Nephron progenitor cell (in vitro differentiated cells): ENCODE data around the gene MOV10L1.

Experiments used
- DNase-seq: peaks from one replicate; pipeline ENCODE4 v3.0.0; 2021
- H3K27ac Mint-ChIP-seq: 2 replicates; pipeline ENCODE4 v1.8.0; 2021; ENCODE audit warnings: mild to moderate bottlenecking, moderate library complexity, mixed read lengths
- H3K27me3 Mint-ChIP-seq: 2 replicates; pipeline ENCODE4 v1.8.0; 2021; ENCODE audit warnings: mild to moderate bottlenecking, low read depth, mixed read lengths; ENCODE audit not compliant: poor library complexity
- H3K36me3 Mint-ChIP-seq: 2 replicates; pipeline ENCODE4 v1.8.0; 2021; ENCODE audit warnings: low read depth, mixed read lengths
- H3K4me1 Mint-ChIP-seq: 2 replicates; pipeline ENCODE4 v1.8.0; 2021; ENCODE audit warnings: mixed read lengths
- H3K4me3 Mint-ChIP-seq: 2 replicates; pipeline ENCODE4 v1.8.0; 2021; ENCODE audit warnings: mild to moderate bottlenecking, moderate library complexity, mixed read lengths
- H3K9me3 Mint-ChIP-seq: 2 replicates; pipeline ENCODE4 v1.8.0; 2021; ENCODE audit warnings: mild to moderate bottlenecking, moderate library complexity, mixed read lengths
- TF ChIP-seq, protein P1 (sequence below): fragments of 200-600 bp; sonication (generic); IDR thresholded peaks from 2 replicates; pipeline ENCODE4 v1.5.0; 2021; ENCODE audit warnings: antibody characterized with exemption

The MOV10L1 gene

GRCh38 chr22:50153756-50154140 lies 63.9 kb downstream of the MOV10L1 start:
- Mint-ChIP-seq H3K9me3 (no peaks in the 10 kb centered on the region), H3K36me3 (no peaks in the 10 kb centered on the region), H3K27ac (no peak overlapping the region), H3K4me1 (peaks cover 10% of the 10 kb centered on the region), H3K4me3 (no peak overlapping the region), H3K27me3 (peaks cover 44% of the 10 kb centered on the region)
- TF ChIP-seq, protein P1, sequence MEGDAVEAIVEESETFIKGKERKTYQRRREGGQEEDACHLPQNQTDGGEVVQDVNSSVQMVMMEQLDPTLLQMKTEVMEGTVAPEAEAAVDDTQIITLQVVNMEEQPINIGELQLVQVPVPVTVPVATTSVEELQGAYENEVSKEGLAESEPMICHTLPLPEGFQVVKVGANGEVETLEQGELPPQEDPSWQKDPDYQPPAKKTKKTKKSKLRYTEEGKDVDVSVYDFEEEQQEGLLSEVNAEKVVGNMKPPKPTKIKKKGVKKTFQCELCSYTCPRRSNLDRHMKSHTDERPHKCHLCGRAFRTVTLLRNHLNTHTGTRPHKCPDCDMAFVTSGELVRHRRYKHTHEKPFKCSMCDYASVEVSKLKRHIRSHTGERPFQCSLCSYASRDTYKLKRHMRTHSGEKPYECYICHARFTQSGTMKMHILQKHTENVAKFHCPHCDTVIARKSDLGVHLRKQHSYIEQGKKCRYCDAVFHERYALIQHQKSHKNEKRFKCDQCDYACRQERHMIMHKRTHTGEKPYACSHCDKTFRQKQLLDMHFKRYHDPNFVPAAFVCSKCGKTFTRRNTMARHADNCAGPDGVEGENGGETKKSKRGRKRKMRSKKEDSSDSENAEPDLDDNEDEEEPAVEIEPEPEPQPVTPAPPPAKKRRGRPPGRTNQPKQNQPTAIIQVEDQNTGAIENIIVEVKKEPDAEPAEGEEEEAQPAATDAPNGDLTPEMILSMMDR, result no peak
- no peak for DNase-seq

DNA sequence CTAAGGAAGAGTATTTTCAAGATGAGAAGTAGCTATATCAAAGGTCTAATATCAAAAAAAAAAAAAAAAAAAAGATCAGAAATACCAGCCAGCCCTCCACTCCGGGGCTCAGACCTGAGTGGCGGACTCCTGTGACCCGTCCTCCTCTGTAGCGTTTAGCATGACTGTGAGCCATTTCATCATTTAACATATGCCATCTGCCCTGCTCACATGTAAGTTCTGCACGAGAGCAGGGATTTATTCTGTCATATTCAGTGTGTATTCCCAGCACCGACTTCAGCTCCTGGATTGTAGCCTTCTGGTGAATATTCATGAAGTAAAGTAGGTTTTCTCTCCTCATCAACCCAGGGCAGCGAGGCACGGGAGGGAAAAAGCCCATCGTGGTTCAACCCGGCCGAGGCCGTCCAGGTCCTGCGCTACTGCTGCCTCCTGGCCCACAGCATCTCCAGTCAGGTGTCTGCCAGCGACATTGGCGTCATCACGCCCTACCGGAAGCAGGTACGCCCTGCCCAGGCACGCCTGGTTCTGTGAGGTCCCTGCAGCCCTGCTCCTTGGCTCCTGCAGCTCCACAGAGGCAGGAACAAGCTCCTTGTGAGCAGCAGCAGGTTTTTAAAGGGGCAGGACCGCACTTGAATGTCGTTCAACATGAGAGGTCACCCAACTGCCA lies 68.0 kb downstream of the MOV10L1 start:
- H3K36me3 Mint-ChIP-seq, result no peaks in the 10 kb centered on the region
- no peak overlapping the region for H3K4me3 Mint-ChIP-seq
- no peak overlapping the region for H3K27ac Mint-ChIP-seq
- TF ChIP-seq, protein P1, result no peak
- no peak for DNase-seq
- peaks cover 12% of the 10 kb centered on the region for H3K4me1 Mint-ChIP-seq
- no peaks in the 10 kb centered on the region for H3K9me3 Mint-ChIP-seq
- H3K27me3 Mint-ChIP-seq, result peaks cover 49% of the 10 kb centered on the region

- Mint-ChIP-seq H3K27me3 (peaks cover 51% of the 10 kb centered on the region), H3K9me3 (peaks cover 4% of the 10 kb centered on the region), H3K4me3 (no peak overlapping the region), H3K27ac (no peak overlapping the region), H3K4me1 (peaks cover 16% of the 10 kb centered on the region), H3K36me3 (no peaks in the 10 kb centered on the region)
- no peak for DNase-seq
- TF ChIP-seq, protein P1, result no peak
Measured at GRCh38 chr22:50160947-50161346, 71.1 kb downstream of the MOV10L1 start.

DNA sequence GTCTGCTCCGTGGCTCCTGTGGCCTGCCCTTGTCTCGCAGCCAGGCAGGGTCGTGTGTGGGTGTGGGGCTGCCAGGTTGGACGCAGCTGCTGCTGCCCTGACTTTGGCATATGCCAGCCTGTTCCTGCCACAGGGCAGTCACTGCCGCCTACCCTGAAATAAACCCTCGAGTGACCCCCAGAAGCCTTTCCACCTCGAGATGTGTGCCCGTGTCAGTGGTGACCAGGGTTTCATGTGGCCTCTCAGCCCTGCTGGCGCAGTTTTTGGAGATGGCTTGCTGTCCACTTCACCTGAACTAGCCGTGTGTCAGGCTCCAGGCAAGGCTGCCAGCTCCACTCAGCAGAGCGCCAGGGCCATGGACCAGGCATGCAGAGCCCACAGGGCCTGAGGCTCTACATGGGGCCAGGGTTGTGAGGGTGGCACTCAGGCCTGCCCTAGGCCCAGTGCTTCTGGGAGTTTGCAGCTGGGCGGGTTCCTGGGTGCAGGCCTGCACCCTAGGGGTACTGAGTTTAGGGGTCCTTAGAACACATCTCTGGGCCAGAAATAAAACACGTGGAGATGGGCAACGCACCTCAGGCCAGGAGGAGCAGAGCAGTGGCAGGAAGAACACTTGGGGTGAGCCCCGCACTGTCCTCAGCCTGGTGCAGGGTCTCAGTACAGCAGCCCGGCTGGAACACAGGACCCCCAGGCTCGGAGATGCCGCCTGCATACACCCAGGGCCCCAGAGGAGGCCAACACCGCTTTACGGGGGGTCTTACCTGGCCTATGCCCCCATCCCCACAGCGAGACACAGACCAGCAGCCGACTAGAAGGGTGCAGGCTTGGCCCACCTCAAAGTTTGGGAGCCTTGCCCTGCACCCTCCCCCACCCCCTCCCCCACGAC lies 71.9 kb downstream of the MOV10L1 start:
- H3K27ac Mint-ChIP-seq, result no peak overlapping the region
- peaks cover 48% of the 10 kb centered on the region for H3K27me3 Mint-ChIP-seq
- H3K36me3 Mint-ChIP-seq, result no peaks in the 10 kb centered on the region
- no peak for DNase-seq
- peaks cover 4% of the 10 kb centered on the region for H3K9me3 Mint-ChIP-seq
- TF ChIP-seq, protein P1, result no peak
- H3K4me3 Mint-ChIP-seq, result no peak overlapping the region
- peaks cover 16% of the 10 kb centered on the region for H3K4me1 Mint-ChIP-seq

- H3K36me3 Mint-ChIP-seq, result no peaks in the 10 kb centered on the region
- DNase-seq, result no peak
Measured at GRCh38 chr22:50162391-50162956, 72.7 kb downstream of the MOV10L1 start.

More at GRCh38 chr22:50162391-50162956, 72.7 kb downstream of the MOV10L1 start:
- Mint-ChIP-seq H3K9me3 (peaks cover 4% of the 10 kb centered on the region), H3K27me3 (peaks cover 48% of the 10 kb centered on the region), H3K4me1 (peaks cover 16% of the 10 kb centered on the region), H3K4me3 (no peak overlapping the region), H3K27ac (no peak overlapping the region)
- TF ChIP-seq, protein P1, result no peak
